Neural cell (in vitro differentiated cells): ENCODE data around the gene CNNM2. TPM values are rescaled to one million over a fixed set of nuclear protein-coding genes. Genes with fewer than 3 reads are reported as not detected.

Source experiments
- H2AFZ ChIP-seq: fragments of 200-600, 300-800 bp; sonication (generic), shearing (Covaris generic); 2 replicates; pipeline ENCODE4 v1.6.0; 2014; ENCODE audit warnings: low read depth, mild to moderate bottlenecking, antibody characterized with exemption, low read length, moderate library complexity
- H3F3A ChIP-seq: fragments of 200-600 bp; shearing (Covaris generic); 2 replicates; pipeline ENCODE4 v1.6.1; 2016; ENCODE audit warnings: mild to moderate bottlenecking, moderate library complexity, mixed read lengths, antibody characterized with exemption, low read length; ENCODE audit not compliant: insufficient read depth, poor library complexity, severe bottlenecking
- H3K27ac ChIP-seq: fragments of 200-600, 300-800 bp; sonication (generic), shearing (Covaris generic); 2 replicates; pipeline ENCODE4 v1.5.1; 2014; ENCODE audit warnings: mild to moderate bottlenecking, low read length, moderate library complexity
- H3K27me3 ChIP-seq: fragments of 300-800, 200-600 bp; sonication (generic), shearing (Covaris generic); 2 replicates; pipeline ENCODE4 v1.6.0; 2014; ENCODE audit warnings: mild to moderate bottlenecking, low read depth, low read length, moderate library complexity; ENCODE audit not compliant: insufficient read depth
- H3K36me3 ChIP-seq: fragments of 300-800, 200-600 bp; sonication (generic), shearing (Covaris generic); 2 replicates; pipeline ENCODE4 v1.5.1; 2014; ENCODE audit warnings: mild to moderate bottlenecking, antibody characterized with exemption, low read length, moderate library complexity; ENCODE audit not compliant: insufficient read depth
- H3K4me2 ChIP-seq: fragments of 300-800, 200-600 bp; sonication (generic), shearing (Covaris generic); 2 replicates; pipeline ENCODE4 v1.6.0; 2014; ENCODE audit warnings: mild to moderate bottlenecking, low read length
- H3K4me3 ChIP-seq: fragments of 300-800, 200-600 bp; sonication (generic), shearing (Covaris generic); 2 replicates; pipeline ENCODE4 v1.5.1; 2014; ENCODE audit warnings: mild to moderate bottlenecking, low read length, moderate library complexity
- H3K79me2 ChIP-seq: fragments of 200-600 bp; shearing (Covaris generic); replicated peaks from 2 replicates; pipeline ENCODE4 v1.6.0; 2014; ENCODE audit warnings: mild to moderate bottlenecking, low read length, moderate library complexity; ENCODE audit not compliant: insufficient read depth
- H3K9ac ChIP-seq: fragments of 300-800, 200-600 bp; sonication (generic), shearing (Covaris generic); 2 replicates; pipeline ENCODE4 v1.6.1; 2016; ENCODE audit warnings: mild to moderate bottlenecking, low read length, mixed read lengths
- H3K9me2 ChIP-seq: fragments of 200-600 bp; shearing (Covaris generic); 2 replicates; pipeline ENCODE4 v1.6.1; 2016; ENCODE audit warnings: mild to moderate bottlenecking, low read length, mixed read lengths; ENCODE audit not compliant: insufficient read depth
- H3K9me3 ChIP-seq: fragments of 200-600, 300-800 bp; sonication (generic), shearing (Covaris generic); 2 replicates; pipeline ENCODE4 v1.6.1; 2016; ENCODE audit warnings: mild to moderate bottlenecking, mixed run types, low read length, moderate library complexity, mixed read lengths
- H4K20me1 ChIP-seq: fragments of 200-600 bp; shearing (Covaris generic); 2 replicates; pipeline ENCODE4 v1.6.1; 2016; ENCODE audit warnings: mild to moderate bottlenecking, mixed run types; ENCODE audit not compliant: insufficient read depth
- CTCF ChIP-seq: fragments of 450-650 bp; IDR thresholded peaks from 2 replicates; pipeline ENCODE4 v1.5.1; 2014; ENCODE audit warnings: antibody characterized with exemption, mild to moderate bottlenecking, moderate library complexity; ENCODE audit not compliant: poor library complexity, severe bottlenecking
- EP300 ChIP-seq: fragments of 450-650 bp; conservative IDR thresholded peaks from 2 replicates; pipeline ENCODE4 v1.6.1; 2014; ENCODE audit warnings: antibody characterized with exemption, mild to moderate bottlenecking, moderate library complexity; ENCODE audit not compliant: poor library complexity, severe bottlenecking
- EZH2 ChIP-seq: fragments of 200-600, 300-800 bp; shearing (Covaris generic), sonication (generic); IDR thresholded peaks from 2 replicates; pipeline ENCODE4 v1.6.1; 2014; ENCODE audit warnings: antibody characterized with exemption, low read length, borderline replicate concordance, mild to moderate bottlenecking; ENCODE audit not compliant: insufficient read depth, poor library complexity, severe bottlenecking
- MXI1 ChIP-seq: fragments of 450-650 bp; conservative IDR thresholded peaks from 2 replicates; pipeline ENCODE4 v1.6.1; 2014; ENCODE audit warnings: antibody characterized with exemption, mild to moderate bottlenecking; ENCODE audit not compliant: poor library complexity, severe bottlenecking
- POLR2AphosphoS5 ChIP-seq: IDR thresholded peaks from 2 replicates; pipeline ENCODE4 v1.6.1; 2012
- RAD21 ChIP-seq: fragments of 450-650 bp; conservative IDR thresholded peaks from 2 replicates; pipeline ENCODE4 v1.6.1; 2014; ENCODE audit warnings: antibody characterized with exemption, mild to moderate bottlenecking, moderate library complexity
- SMC3 ChIP-seq: fragments of 450-650 bp; conservative IDR thresholded peaks from 2 replicates; pipeline ENCODE4 v1.6.1; 2014; ENCODE audit warnings: antibody characterized with exemption, mild to moderate bottlenecking, moderate library complexity; ENCODE audit not compliant: poor library complexity
- TAF1 ChIP-seq: IDR thresholded peaks from 2 replicates; pipeline ENCODE4 v1.6.1; 2012; ENCODE audit warnings: low read depth
- polyA plus RNA-seq: library from polyadenylated mRNA; depleted of rRNA; stranded (reverse); fragments of >200 nt; gene quantifications from 2 replicates; pipeline ENCODE4 v1.2.3, GENCODE V29; 2014
- TF ChIP-seq, protein P1 (sequence below): IDR thresholded peaks from 2 replicates; pipeline ENCODE4 v1.6.1; 2012; ENCODE audit warnings: borderline replicate concordance

Gene CNNM2
- polyA plus RNA-seq, 1 donor from 2014 or later: 5.0 TPM

- no peak overlapping the region for H3K27ac ChIP-seq
- H3K4me3 ChIP-seq: no peak overlapping the region
- H3K79me2 ChIP-seq: no peaks in the 10 kb centered on the region
- no peak overlapping the region for H2AFZ ChIP-seq
- no peaks in the 10 kb centered on the region for H3K27me3 ChIP-seq
- no peak overlapping the region for H3K4me2 ChIP-seq
- H3K9ac ChIP-seq: no peak overlapping the region
- H3F3A ChIP-seq: no peaks in the 10 kb centered on the region
- TF ChIP-seq RAD21 (no peak), EZH2 (no peak), EP300 (no peak), TAF1 (no peak), CTCF (no peak), POLR2AphosphoS5 (no peak), SMC3 (no peak), MXI1 (no peak)
- TF ChIP-seq, protein P1, sequence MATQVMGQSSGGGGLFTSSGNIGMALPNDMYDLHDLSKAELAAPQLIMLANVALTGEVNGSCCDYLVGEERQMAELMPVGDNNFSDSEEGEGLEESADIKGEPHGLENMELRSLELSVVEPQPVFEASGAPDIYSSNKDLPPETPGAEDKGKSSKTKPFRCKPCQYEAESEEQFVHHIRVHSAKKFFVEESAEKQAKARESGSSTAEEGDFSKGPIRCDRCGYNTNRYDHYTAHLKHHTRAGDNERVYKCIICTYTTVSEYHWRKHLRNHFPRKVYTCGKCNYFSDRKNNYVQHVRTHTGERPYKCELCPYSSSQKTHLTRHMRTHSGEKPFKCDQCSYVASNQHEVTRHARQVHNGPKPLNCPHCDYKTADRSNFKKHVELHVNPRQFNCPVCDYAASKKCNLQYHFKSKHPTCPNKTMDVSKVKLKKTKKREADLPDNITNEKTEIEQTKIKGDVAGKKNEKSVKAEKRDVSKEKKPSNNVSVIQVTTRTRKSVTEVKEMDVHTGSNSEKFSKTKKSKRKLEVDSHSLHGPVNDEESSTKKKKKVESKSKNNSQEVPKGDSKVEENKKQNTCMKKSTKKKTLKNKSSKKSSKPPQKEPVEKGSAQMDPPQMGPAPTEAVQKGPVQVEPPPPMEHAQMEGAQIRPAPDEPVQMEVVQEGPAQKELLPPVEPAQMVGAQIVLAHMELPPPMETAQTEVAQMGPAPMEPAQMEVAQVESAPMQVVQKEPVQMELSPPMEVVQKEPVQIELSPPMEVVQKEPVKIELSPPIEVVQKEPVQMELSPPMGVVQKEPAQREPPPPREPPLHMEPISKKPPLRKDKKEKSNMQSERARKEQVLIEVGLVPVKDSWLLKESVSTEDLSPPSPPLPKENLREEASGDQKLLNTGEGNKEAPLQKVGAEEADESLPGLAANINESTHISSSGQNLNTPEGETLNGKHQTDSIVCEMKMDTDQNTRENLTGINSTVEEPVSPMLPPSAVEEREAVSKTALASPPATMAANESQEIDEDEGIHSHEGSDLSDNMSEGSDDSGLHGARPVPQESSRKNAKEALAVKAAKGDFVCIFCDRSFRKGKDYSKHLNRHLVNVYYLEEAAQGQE: no peak
- H3K36me3 ChIP-seq: peaks cover 8% of the 10 kb centered on the region
- H3K9me2 ChIP-seq: no peaks in the 10 kb centered on the region
- no peaks in the 10 kb centered on the region for H4K20me1 ChIP-seq
- no peaks in the 10 kb centered on the region for H3K9me3 ChIP-seq
Measured at GRCh38 chr10:103104721-103105120, 186.6 kb downstream of the CNNM2 start.

- peaks cover 8% of the 10 kb centered on the region for H3K36me3 ChIP-seq
- no peak overlapping the region for H3K9ac ChIP-seq
- no peak overlapping the region for H2AFZ ChIP-seq
- H3K27ac ChIP-seq: no peak overlapping the region
- H3K9me2 ChIP-seq: no peaks in the 10 kb centered on the region
- no peaks in the 10 kb centered on the region for H4K20me1 ChIP-seq
- no peaks in the 10 kb centered on the region for H3K79me2 ChIP-seq
- H3K27me3 ChIP-seq: no peaks in the 10 kb centered on the region
- no peak overlapping the region for H3K4me2 ChIP-seq
- no peaks in the 10 kb centered on the region for H3F3A ChIP-seq
- H3K9me3 ChIP-seq: no peaks in the 10 kb centered on the region
- H3K4me3 ChIP-seq: no peak overlapping the region
- no peak for TF ChIP-seq MXI1
- TF ChIP-seq RAD21: no peak
- TF ChIP-seq, protein P1: no peak
- TF ChIP-seq POLR2AphosphoS5: no peak
- no peak for TF ChIP-seq CTCF
- no peak for TF ChIP-seq EP300
- no peak for TF ChIP-seq SMC3
Measured at GRCh38 chr10:103105462-103105861, 187.4 kb downstream of the CNNM2 start.
